Forelimb muscle (tissue), 1 donor: Measurements from ENCODE around the gene MRPS18B. TPM values are rescaled to one million over a fixed set of nuclear protein-coding genes. Genes with fewer than 3 reads are reported as not detected.
"Not testable (repeated sequence)": the region's sequence is repeated elsewhere in the genome, so short reads cannot be mapped to it uniquely, and the experiment has no call there.

ENCODE experiments used
- DNase-seq: peaks from one replicate; pipeline ENCODE4 v3.0.0-alpha.2; 2013; ENCODE audit warnings: low read depth
- polyA plus RNA-seq: library from polyadenylated mRNA; unstranded; fragments of 120-200 nt; gene quantifications from one replicate; pipeline ENCODE4 v1.2.1, GENCODE V29; 2013; ENCODE audit not compliant: insufficient read length

MRPS18B gene
- polyA plus RNA-seq, 1 donor, result 56.3 TPM

GRCh38 chr6:30641048-30641447 lies 23.4 kb downstream of the MRPS18B start:
- no peak for DNase-seq

- no peak for DNase-seq
Observed at GRCh38 chr6:30643656-30644055, 26.0 kb downstream of the MRPS18B start.

GRCh38 chr6:30644769-30645168 lies 27.1 kb downstream of the MRPS18B start:
- no peak for DNase-seq

GRCh38 chr6:30645989-30646388 lies 28.3 kb downstream of the MRPS18B start:
- no peak for DNase-seq

GRCh38 chr6:30646450-30647241 lies 29.0 kb downstream of the MRPS18B start, which contains the start of gene C6orf136:
Gene C6orf136, plus strand, starts transcription at chr6:30647133. Its CDS starts 99 bp downstream, at chr6:30647232.
- peak; percentile 80 for DNase-seq

GRCh38 chr6:30647242-30648116 lies 29.8 kb downstream of the MRPS18B start:
- DNase-seq, result no peak

- DNase-seq, result no peak
Observed at GRCh38 chr6:30651143-30651542, 33.5 kb downstream of the MRPS18B start.

- no peak for DNase-seq
Observed at GRCh38 chr6:30654798-30655742, 37.4 kb downstream of the MRPS18B start.

- no peak for DNase-seq
Observed at GRCh38 chr6:30655743-30656094, 38.1 kb downstream of the MRPS18B start.

- no peak for DNase-seq
Observed at GRCh38 chr6:30656513-30656912, 38.9 kb downstream of the MRPS18B start.

GRCh38 chr6:30657454-30657853 lies 39.8 kb downstream of the MRPS18B start:
- no peak for DNase-seq

GRCh38 chr6:30657922-30658321 lies 40.3 kb downstream of the MRPS18B start:
- DNase-seq, result not testable (repeated sequence)

GRCh38 chr6:30664994-30665767 lies 47.5 kb downstream of the MRPS18B start:
- DNase-seq, result no peak

GRCh38 chr6:30666300-30666699 lies 48.7 kb downstream of the MRPS18B start:
- DNase-seq, result not testable (repeated sequence)

GRCh38 chr6:30670760-30671527 lies 53.3 kb downstream of the MRPS18B start:
- DNase-seq, result no peak

- peak; percentile 97 for DNase-seq
Observed at GRCh38 chr6:30672445-30673253, 55.0 kb downstream of the MRPS18B start, which contains the start of gene DHX16. Gene DHX16, minus strand, starts transcription at chr6:30673006. Its CDS starts 165 bp downstream, at chr6:30672841.
